B cell (primary cell): Measurements from ENCODE around the gene GSS.

Experiments
- EZH2 ChIP-seq: IDR thresholded peaks from 2 replicates; pipeline ENCODE4 v1.6.1; 2012; ENCODE audit warnings: borderline replicate concordance, low read depth, mild to moderate bottlenecking, moderate library complexity, low read length; ENCODE audit not compliant: insufficient read depth, poor library complexity, severe bottlenecking
- TF ChIP-seq, protein P1 (sequence below): fragments of 200-600 bp; IDR thresholded peaks from one replicate; pipeline ENCODE4 v1.8.0; 2022; ENCODE audit warnings: antibody characterized with exemption, mild to moderate bottlenecking

GRCh38 chr20:34974246-34974645, 18.6 kb upstream of the GSS start:
- TF ChIP-seq, protein P1, sequence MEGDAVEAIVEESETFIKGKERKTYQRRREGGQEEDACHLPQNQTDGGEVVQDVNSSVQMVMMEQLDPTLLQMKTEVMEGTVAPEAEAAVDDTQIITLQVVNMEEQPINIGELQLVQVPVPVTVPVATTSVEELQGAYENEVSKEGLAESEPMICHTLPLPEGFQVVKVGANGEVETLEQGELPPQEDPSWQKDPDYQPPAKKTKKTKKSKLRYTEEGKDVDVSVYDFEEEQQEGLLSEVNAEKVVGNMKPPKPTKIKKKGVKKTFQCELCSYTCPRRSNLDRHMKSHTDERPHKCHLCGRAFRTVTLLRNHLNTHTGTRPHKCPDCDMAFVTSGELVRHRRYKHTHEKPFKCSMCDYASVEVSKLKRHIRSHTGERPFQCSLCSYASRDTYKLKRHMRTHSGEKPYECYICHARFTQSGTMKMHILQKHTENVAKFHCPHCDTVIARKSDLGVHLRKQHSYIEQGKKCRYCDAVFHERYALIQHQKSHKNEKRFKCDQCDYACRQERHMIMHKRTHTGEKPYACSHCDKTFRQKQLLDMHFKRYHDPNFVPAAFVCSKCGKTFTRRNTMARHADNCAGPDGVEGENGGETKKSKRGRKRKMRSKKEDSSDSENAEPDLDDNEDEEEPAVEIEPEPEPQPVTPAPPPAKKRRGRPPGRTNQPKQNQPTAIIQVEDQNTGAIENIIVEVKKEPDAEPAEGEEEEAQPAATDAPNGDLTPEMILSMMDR: no peak
- TF ChIP-seq EZH2: no peak
